WTC11 (cell line): ENCODE data around the gene TMEM134.

Experiments
- CBFB ChIP-seq: sonication (generic); formaldehyde crosslinking; IDR thresholded peaks from 2 replicates; pipeline ENCODE4 v1.8.1; 2022; ENCODE audit warnings: mild to moderate bottlenecking, low read depth, missing genetic modification reagents
- CTCF ChIP-seq: fragments of 200-600 bp; IDR thresholded peaks from 2 replicates; pipeline ENCODE4 v1.8.0; 2022; ENCODE audit warnings: antibody characterized with exemption
- GABPB1 ChIP-seq: sonication (generic); formaldehyde crosslinking; IDR thresholded peaks from 2 replicates; pipeline ENCODE4 v1.8.1; 2023; ENCODE audit warnings: mild to moderate bottlenecking, missing genetic modification reagents
- PRDM15 ChIP-seq: sonication (generic); formaldehyde crosslinking; IDR thresholded peaks from 2 replicates; pipeline ENCODE4 v1.8.0; 2022; ENCODE audit warnings: missing genetic modification reagents
- SP1 ChIP-seq: sonication (generic); formaldehyde crosslinking; conservative IDR thresholded peaks from 2 replicates; pipeline ENCODE4 v1.8.1; 2022; ENCODE audit warnings: missing genetic modification reagents
- STAT6 ChIP-seq: sonication (generic); formaldehyde crosslinking; conservative IDR thresholded peaks from 2 replicates; pipeline ENCODE4 v1.8.1; 2023; ENCODE audit warnings: mild to moderate bottlenecking, low read depth, missing genetic modification reagents, moderate library complexity
- USF1 ChIP-seq: sonication (generic); formaldehyde crosslinking; IDR thresholded peaks from 2 replicates; pipeline ENCODE4 v1.8.0; 2022; ENCODE audit warnings: mild to moderate bottlenecking, missing genetic modification reagents
- ZNF317 ChIP-seq: sonication (generic); formaldehyde crosslinking; IDR thresholded peaks from 2 replicates; pipeline ENCODE4 v1.8.1; 2023; ENCODE audit warnings: low read depth, mild to moderate bottlenecking, moderate library complexity, missing genetic modification reagents, borderline replicate concordance
- TF ChIP-seq, protein P1 (sequence below): sonication (generic); formaldehyde crosslinking; IDR thresholded peaks from 2 replicates; pipeline ENCODE4 v1.8.0; 2023; ENCODE audit warnings: mild to moderate bottlenecking, missing genetic modification reagents

GRCh38 chr11:67500831-67501715 is 32.0 kb upstream of the TMEM134 start:
- TF ChIP-seq CTCF (no peak), SP1 (CRISPR knock-in tag) (no peak), ZNF317 (CRISPR knock-in tag) (no peak), STAT6 (no peak), PRDM15 (CRISPR knock-in tag) (no peak), GABPB1 (CRISPR knock-in tag) (no peak), CBFB (no peak), USF1 (CRISPR knock-in tag) (no peak)
- TF ChIP-seq, protein P1, sequence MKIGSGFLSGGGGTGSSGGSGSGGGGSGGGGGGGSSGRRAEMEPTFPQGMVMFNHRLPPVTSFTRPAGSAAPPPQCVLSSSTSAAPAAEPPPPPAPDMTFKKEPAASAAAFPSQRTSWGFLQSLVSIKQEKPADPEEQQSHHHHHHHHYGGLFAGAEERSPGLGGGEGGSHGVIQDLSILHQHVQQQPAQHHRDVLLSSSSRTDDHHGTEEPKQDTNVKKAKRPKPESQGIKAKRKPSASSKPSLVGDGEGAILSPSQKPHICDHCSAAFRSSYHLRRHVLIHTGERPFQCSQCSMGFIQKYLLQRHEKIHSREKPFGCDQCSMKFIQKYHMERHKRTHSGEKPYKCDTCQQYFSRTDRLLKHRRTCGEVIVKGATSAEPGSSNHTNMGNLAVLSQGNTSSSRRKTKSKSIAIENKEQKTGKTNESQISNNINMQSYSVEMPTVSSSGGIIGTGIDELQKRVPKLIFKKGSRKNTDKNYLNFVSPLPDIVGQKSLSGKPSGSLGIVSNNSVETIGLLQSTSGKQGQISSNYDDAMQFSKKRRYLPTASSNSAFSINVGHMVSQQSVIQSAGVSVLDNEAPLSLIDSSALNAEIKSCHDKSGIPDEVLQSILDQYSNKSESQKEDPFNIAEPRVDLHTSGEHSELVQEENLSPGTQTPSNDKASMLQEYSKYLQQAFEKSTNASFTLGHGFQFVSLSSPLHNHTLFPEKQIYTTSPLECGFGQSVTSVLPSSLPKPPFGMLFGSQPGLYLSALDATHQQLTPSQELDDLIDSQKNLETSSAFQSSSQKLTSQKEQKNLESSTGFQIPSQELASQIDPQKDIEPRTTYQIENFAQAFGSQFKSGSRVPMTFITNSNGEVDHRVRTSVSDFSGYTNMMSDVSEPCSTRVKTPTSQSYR (CRISPR knock-in tag), result no peak
